Measurements from ENCODE around the gene GLRA1. TPM values are rescaled to one million over a fixed set of nuclear protein-coding genes. Genes with fewer than 3 reads are reported as not detected.

The GLRA1 gene
- total RNA-seq, 1 donor from 2014 or later, result not detected

DNA sequence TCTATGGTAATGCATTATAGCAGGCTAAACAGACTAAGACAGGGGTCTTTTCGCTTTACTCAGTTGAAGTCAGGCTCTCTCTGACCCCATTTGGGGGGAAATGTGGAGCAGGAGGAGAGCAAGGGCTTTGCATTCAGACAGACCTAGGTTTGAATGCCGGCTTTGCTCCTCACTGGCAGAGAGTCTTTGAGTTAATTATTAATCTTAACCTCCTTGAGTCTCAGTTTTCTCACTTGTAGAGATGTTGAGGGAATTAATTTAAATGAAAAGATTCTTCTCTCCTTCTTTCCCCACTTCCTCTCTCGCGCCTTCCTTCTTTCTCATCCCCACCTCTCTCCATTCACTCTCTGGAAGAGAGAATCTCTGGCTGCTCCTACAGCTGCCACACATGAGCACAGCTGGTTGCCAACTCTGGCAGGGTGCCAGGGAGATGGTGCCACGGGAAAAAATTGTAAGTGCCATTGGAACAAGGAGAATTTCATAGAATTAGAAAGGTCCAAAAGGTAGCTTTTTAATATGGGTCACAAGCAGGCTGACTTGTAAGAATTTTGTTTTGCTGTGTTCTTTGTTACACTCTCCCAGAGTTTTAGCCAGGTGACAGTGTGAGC, 25.2 kb upstream of the GLRA1 start:
- Histone ChIP-seq H3K27me3 (ENCODE audit: control insufficient read depth, insufficient read depth, low read length) (no peaks in the 10 kb centered on the region), H3K4me3 (ENCODE audit: low read depth, low read length) (no peak overlapping the region), H3K36me3 (ENCODE audit: control insufficient read depth, insufficient read depth, low read length) (no peaks in the 10 kb centered on the region)
- TF ChIP-seq, protein P1, sequence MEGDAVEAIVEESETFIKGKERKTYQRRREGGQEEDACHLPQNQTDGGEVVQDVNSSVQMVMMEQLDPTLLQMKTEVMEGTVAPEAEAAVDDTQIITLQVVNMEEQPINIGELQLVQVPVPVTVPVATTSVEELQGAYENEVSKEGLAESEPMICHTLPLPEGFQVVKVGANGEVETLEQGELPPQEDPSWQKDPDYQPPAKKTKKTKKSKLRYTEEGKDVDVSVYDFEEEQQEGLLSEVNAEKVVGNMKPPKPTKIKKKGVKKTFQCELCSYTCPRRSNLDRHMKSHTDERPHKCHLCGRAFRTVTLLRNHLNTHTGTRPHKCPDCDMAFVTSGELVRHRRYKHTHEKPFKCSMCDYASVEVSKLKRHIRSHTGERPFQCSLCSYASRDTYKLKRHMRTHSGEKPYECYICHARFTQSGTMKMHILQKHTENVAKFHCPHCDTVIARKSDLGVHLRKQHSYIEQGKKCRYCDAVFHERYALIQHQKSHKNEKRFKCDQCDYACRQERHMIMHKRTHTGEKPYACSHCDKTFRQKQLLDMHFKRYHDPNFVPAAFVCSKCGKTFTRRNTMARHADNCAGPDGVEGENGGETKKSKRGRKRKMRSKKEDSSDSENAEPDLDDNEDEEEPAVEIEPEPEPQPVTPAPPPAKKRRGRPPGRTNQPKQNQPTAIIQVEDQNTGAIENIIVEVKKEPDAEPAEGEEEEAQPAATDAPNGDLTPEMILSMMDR (IDR thresholded peaks at IDR 0.05; ENCODE audit: insufficient read depth, low read length, severe bottlenecking), result no peak
- DNase-seq (ENCODE audit: low read depth), result no peak
- no peak for FAIRE-seq

DNA sequence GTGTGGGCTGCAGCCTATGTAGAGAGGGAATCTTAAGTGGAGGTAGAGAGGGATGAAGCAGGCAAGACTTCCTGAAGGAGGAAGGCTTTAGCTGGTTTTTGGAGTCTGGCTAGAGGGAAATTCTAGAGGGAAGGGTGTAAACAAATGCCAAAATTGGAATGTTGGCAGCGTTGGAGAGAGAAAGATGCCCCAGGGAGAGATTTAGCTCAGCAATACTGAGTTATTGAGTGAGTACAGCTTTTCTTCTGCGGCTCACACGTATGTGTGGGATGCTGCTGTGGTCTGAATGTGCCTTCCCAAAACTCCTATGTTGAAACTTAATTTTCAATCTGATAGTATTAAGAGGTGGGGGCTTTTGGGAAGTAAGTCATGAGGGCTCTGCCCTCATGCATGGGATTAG, 24.5 kb upstream of the GLRA1 start:
- no peak for FAIRE-seq
- Histone ChIP-seq H3K4me3 (ENCODE audit: low read depth, low read length) (no peak overlapping the region), H3K27me3 (ENCODE audit: control insufficient read depth, insufficient read depth, low read length) (no peaks in the 10 kb centered on the region), H3K36me3 (ENCODE audit: control insufficient read depth, insufficient read depth, low read length) (no peaks in the 10 kb centered on the region)
- DNase-seq (ENCODE audit: low read depth), result no peak
- TF ChIP-seq, protein P1 (IDR thresholded peaks at IDR 0.05; ENCODE audit: insufficient read depth, low read length, severe bottlenecking), result no peak

DNA sequence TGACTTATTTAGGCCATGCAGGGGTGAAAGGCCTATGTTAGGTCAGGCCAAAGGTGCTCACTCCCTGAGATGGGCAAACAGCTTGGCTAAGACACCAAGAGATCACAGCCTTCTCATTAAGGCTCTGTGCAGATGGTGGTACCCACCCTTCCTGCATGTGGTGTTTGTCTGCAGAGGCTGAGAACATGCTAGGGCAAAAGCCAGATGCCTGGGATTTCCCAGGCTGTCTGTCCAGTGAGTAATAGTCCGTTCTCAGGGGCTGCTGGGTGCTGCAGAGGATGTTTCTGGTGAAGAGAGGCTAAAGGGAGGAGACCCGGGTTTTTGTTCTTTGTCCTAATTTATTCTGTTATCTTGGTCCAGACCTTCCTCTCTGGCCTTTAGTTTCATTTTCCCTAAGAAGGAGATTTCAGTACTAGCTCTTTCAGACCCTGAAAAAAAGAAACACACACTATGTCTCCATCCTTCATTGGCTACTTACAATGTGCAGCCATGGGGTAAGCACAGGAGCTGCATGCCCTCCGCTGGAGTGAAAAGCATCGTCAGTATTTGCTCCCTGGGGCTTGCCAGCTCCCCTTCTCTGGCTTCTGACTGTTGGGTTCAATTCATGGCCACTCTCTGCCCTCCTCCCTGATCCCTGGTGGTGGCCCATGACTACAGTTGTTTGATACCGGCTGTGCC, 23.4 kb upstream of the GLRA1 start:
- Histone ChIP-seq H3K4me3 (ENCODE audit: low read depth, low read length) (no peak overlapping the region), H3K27me3 (ENCODE audit: control insufficient read depth, insufficient read depth, low read length) (no peaks in the 10 kb centered on the region), H3K36me3 (ENCODE audit: control insufficient read depth, insufficient read depth, low read length) (no peaks in the 10 kb centered on the region)
- peak; percentile 23 for FAIRE-seq
- peak; percentile 67 for DNase-seq (ENCODE audit: low read depth)
- TF ChIP-seq, protein P1 (IDR thresholded peaks at IDR 0.05; ENCODE audit: insufficient read depth, low read length, severe bottlenecking), result no peak

DNA sequence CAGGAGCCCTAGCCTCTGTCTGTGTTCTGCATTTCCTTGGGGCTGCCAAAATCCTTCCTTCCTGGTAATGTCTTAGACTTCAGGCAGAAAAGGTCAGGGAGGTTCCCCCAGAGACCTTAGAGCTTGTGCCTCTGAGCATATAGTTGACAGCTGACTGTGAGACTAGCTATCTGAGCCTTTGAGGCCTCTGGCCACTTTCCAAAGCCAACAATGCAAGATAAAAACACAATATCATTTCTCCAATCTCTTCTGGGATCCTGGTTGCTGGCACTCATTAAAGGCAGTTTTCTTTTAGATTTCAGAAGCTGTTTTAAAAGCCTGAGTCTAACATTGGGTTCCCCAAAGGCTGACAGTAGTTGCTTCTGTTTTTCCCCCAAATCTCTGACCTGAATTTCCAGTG, 13.2 kb upstream of the GLRA1 start:
- H3K4me3 ChIP-seq (ENCODE audit: low read depth, low read length), result no peak overlapping the region
- TF ChIP-seq, protein P1 (IDR thresholded peaks at IDR 0.05; ENCODE audit: insufficient read depth, low read length, severe bottlenecking), result no peak
- DNase-seq (ENCODE audit: low read depth), result no peak

DNA sequence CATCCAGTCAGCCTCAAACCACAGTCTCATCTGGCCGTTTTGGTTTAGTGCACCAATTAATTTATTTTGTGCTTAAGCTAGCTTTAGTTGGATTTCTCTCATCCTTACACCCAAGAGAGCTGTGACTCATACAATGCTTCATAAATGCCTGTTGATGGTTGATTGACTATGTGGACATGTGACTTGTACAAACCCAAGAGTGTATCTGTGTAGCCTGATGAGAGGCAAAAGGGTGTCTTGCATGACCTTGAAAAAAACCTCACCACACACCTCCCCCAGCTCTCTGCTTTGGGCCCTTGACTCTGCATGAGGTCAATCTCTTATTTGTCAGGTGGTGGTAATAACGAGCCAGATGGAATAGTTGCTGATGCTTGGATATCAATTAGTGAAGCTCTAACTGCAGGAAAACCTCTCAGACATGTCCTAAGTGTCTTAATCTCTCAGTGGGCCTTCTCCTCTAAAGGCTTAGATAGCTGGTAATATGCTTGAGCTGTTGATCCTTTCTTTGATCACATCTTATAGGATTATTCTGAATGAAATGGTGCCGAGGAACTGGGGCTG, 10.6 kb upstream of the GLRA1 start:
- FAIRE-seq, result peak; percentile 47
- no peak for DNase-seq (ENCODE audit: low read depth)
- TF ChIP-seq, protein P1 (IDR thresholded peaks at IDR 0.05; ENCODE audit: insufficient read depth, low read length, severe bottlenecking), result no peak

More for the DNA sequence above, 13.2 kb upstream of the GLRA1 start:
- FAIRE-seq, result no peak
- Histone ChIP-seq H3K27me3 (ENCODE audit: control insufficient read depth, insufficient read depth, low read length) (no peaks in the 10 kb centered on the region), H3K36me3 (ENCODE audit: control insufficient read depth, insufficient read depth, low read length) (no peaks in the 10 kb centered on the region)

More for the DNA sequence above, 10.6 kb upstream of the GLRA1 start:
- Histone ChIP-seq H3K4me3 (ENCODE audit: low read depth, low read length) (no peak overlapping the region), H3K27me3 (ENCODE audit: control insufficient read depth, insufficient read depth, low read length) (no peaks in the 10 kb centered on the region), H3K36me3 (ENCODE audit: control insufficient read depth, insufficient read depth, low read length) (no peaks in the 10 kb centered on the region)
